IPS-15b (cell line): ENCODE measurements around the gene FITM2.
"Not testable (repeated sequence)": the region's sequence is repeated elsewhere in the genome, so short reads cannot be mapped to it uniquely, and the experiment has no call there.

ENCODE experiments used
- H3K27me3 ChIP-seq: one replicate; pipeline ENCODE4 v1.6.1; 2013; ENCODE audit warnings: low read length; ENCODE audit not compliant: control insufficient read depth, insufficient read depth
- H3K36me3 ChIP-seq: one replicate; pipeline ENCODE4 v1.6.1; 2013; ENCODE audit warnings: low read length; ENCODE audit not compliant: control insufficient read depth, insufficient read depth
- H3K4me1 ChIP-seq: one replicate; pipeline ENCODE4 v1.6.1; 2013; ENCODE audit warnings: mild to moderate bottlenecking, low read length; ENCODE audit not compliant: control insufficient read depth, insufficient read depth
- H3K4me3 ChIP-seq: one replicate; pipeline ENCODE4 v1.5.1; 2013; ENCODE audit warnings: low read depth, low read length
- H3K9ac ChIP-seq: one replicate; pipeline ENCODE4 v1.6.1; 2013; ENCODE audit warnings: low read depth, mild to moderate bottlenecking, low read length
- H3K9me3 ChIP-seq: one replicate; pipeline ENCODE4 v1.6.1; 2013; ENCODE audit warnings: mild to moderate bottlenecking, low read length; ENCODE audit not compliant: control insufficient read depth, insufficient read depth

FITM2 gene

GRCh38 chr20:44299011-44299535, 11.9 kb downstream of the FITM2 start:
- not testable (repeated sequence) for H3K4me1 ChIP-seq, H3K9me3 ChIP-seq, H3K36me3 ChIP-seq, H3K9ac ChIP-seq, H3K4me3 ChIP-seq, H3K27me3 ChIP-seq

GRCh38 chr20:44297721-44298120, 13.3 kb downstream of the FITM2 start:
- no peaks in the 10 kb centered on the region for H3K36me3 ChIP-seq

GRCh38 chr20:44296011-44296410, 15.0 kb downstream of the FITM2 start:
- no peaks in the 10 kb centered on the region for H3K36me3 ChIP-seq
- H3K4me3 ChIP-seq = no peak overlapping the region
- H3K27me3 ChIP-seq = no peaks in the 10 kb centered on the region
- H3K9me3 ChIP-seq = no peaks in the 10 kb centered on the region
- H3K4me1 ChIP-seq = no peaks in the 10 kb centered on the region
- no peak overlapping the region for H3K9ac ChIP-seq

More at GRCh38 chr20:44297721-44298120, 13.3 kb downstream of the FITM2 start:
- Histone ChIP-seq H3K27me3 (no peaks in the 10 kb centered on the region), H3K4me3 (no peak overlapping the region), H3K9ac (no peak overlapping the region), H3K9me3 (no peaks in the 10 kb centered on the region), H3K4me1 (no peaks in the 10 kb centered on the region)

- Histone ChIP-seq H3K9me3 (no peaks in the 10 kb centered on the region), H3K4me3 (no peak overlapping the region), H3K4me1 (no peaks in the 10 kb centered on the region), H3K36me3 (no peaks in the 10 kb centered on the region), H3K9ac (no peak overlapping the region), H3K27me3 (no peaks in the 10 kb centered on the region)
These were observed 19.2 kb downstream of the FITM2 start for GRCh38 chr20:44291754-44292153.

GRCh38 chr20:44288252-44288651, 22.8 kb downstream of the FITM2 start:
- H3K4me3 ChIP-seq = no peak overlapping the region
- no peak overlapping the region for H3K9ac ChIP-seq
- H3K36me3 ChIP-seq = no peaks in the 10 kb centered on the region

GRCh38 chr20:44287272-44288097, 23.5 kb downstream of the FITM2 start:
- H3K36me3 ChIP-seq = no peaks in the 10 kb centered on the region
- no peak overlapping the region for H3K9ac ChIP-seq
- no peak overlapping the region for H3K4me3 ChIP-seq
- H3K4me1 ChIP-seq = no peaks in the 10 kb centered on the region
- no peaks in the 10 kb centered on the region for H3K9me3 ChIP-seq
- no peaks in the 10 kb centered on the region for H3K27me3 ChIP-seq

More at GRCh38 chr20:44288252-44288651, 22.8 kb downstream of the FITM2 start:
- H3K9me3 ChIP-seq = no peaks in the 10 kb centered on the region
- no peaks in the 10 kb centered on the region for H3K27me3 ChIP-seq
- no peaks in the 10 kb centered on the region for H3K4me1 ChIP-seq

- Histone ChIP-seq H3K9ac (no peak overlapping the region), H3K27me3 (no peaks in the 10 kb centered on the region), H3K36me3 (no peaks in the 10 kb centered on the region), H3K4me3 (no peak overlapping the region), H3K4me1 (no peaks in the 10 kb centered on the region), H3K9me3 (no peaks in the 10 kb centered on the region)
These were observed 27.0 kb downstream of the FITM2 start for GRCh38 chr20:44284032-44284431.

GRCh38 chr20:44282192-44282591, 28.8 kb downstream of the FITM2 start:
- H3K36me3 ChIP-seq = no peaks in the 10 kb centered on the region
- H3K9me3 ChIP-seq = no peaks in the 10 kb centered on the region
- H3K4me3 ChIP-seq = no peak overlapping the region
- H3K27me3 ChIP-seq = no peaks in the 10 kb centered on the region
- H3K9ac ChIP-seq = no peak overlapping the region
- H3K4me1 ChIP-seq = no peaks in the 10 kb centered on the region

- Histone ChIP-seq H3K4me1 (no peaks in the 10 kb centered on the region), H3K4me3 (no peak overlapping the region), H3K9ac (no peak overlapping the region), H3K9me3 (no peaks in the 10 kb centered on the region), H3K36me3 (no peaks in the 10 kb centered on the region), H3K27me3 (no peaks in the 10 kb centered on the region)
These were observed 30.6 kb downstream of the FITM2 start for GRCh38 chr20:44280387-44280786.

- Histone ChIP-seq H3K9ac (no peak overlapping the region), H3K36me3 (no peaks in the 10 kb centered on the region), H3K4me1 (no peaks in the 10 kb centered on the region), H3K9me3 (no peaks in the 10 kb centered on the region), H3K27me3 (no peaks in the 10 kb centered on the region), H3K4me3 (no peak overlapping the region)
These were observed 31.8 kb downstream of the FITM2 start for GRCh38 chr20:44279228-44279627.

- Histone ChIP-seq H3K27me3 (no peaks in the 10 kb centered on the region), H3K4me3 (no peak overlapping the region), H3K4me1 (peaks cover 11% of the 10 kb centered on the region), H3K36me3 (no peaks in the 10 kb centered on the region), H3K9me3 (no peaks in the 10 kb centered on the region), H3K9ac (no peak overlapping the region)
These were observed 36.5 kb downstream of the FITM2 start for GRCh38 chr20:44274303-44275017.
